ENCODE data around the gene SNAP91.

Gene SNAP91

GRCh38 chr6:83536647-83537589 is 172.0 kb downstream of the SNAP91 start:
- no peak for DNase-seq

- DNase-seq = no peak
Measured at GRCh38 chr6:83536034-83536646, 172.8 kb downstream of the SNAP91 start.

GRCh38 chr6:83518816-83519480 is 190.0 kb downstream of the SNAP91 start:
- DNase-seq = no peak

GRCh38 chr6:83517500-83517899 is 191.4 kb downstream of the SNAP91 start:
- no peak for DNase-seq

GRCh38 chr6:83514866-83515466 is 193.9 kb downstream of the SNAP91 start:
- peak in 2 of 6 experiments; percentile 8 to 13 for DNase-seq

GRCh38 chr6:83514466-83514865 is 194.4 kb downstream of the SNAP91 start:
- DNase-seq = no peak

GRCh38 chr6:83511901-83512681 is 196.8 kb downstream of the SNAP91 start, which contains the start of gene PRSS35:
Gene PRSS35 (plus strand): TSS chr6:83512534. CDS start chr6:83523442, 10,908 bp downstream.
- DNase-seq = peak in 1 of 6 experiments; percentile 1

GRCh38 chr6:83511266-83511665 is 197.6 kb downstream of the SNAP91 start:
- DNase-seq = no peak

GRCh38 chr6:83510791-83511190 is 198.1 kb downstream of the SNAP91 start:
- no peak for DNase-seq

- DNase-seq = no peak
Measured at GRCh38 chr6:83509441-83509840, 199.5 kb downstream of the SNAP91 start.

GRCh38 chr6:83505356-83505755 is 203.5 kb downstream of the SNAP91 start:
- DNase-seq = no peak
